ENCODE data around the gene GALK1.

GRCh38 chr17:75767881-75768280 is 2.9 kb upstream of the GALK1 start:
- TF ChIP-seq CTCF (conservative IDR thresholded peaks at IDR 0.05 in 1 of 2, IDR thresholded peaks at IDR 0.05 in 1 of 2; ENCODE audit: extremely low read depth in 1 of 2, insufficient read depth in 1 of 2, low read depth in 1 of 2, low read length in 2 of 2) (no peak), EZH2 (IDR thresholded peaks at IDR 0.05; ENCODE audit: borderline replicate concordance, low read length) (no peak)
